GM12891 (cell line): ENCODE data around the gene GYPE.

Source experiments
- PAX5 ChIP-seq: IDR thresholded peaks from 2 replicates; pipeline ENCODE4 v1.6.1; 2011; ENCODE audit warnings: low read length, moderate library complexity, mild to moderate bottlenecking; ENCODE audit not compliant: insufficient read depth, severe bottlenecking
- POLR2A ChIP-seq: IDR thresholded peaks from 2 replicates; pipeline ENCODE4 v1.6.1; 2011; ENCODE audit warnings: low read depth, low read length, control low read depth
- POLR2AphosphoS5 ChIP-seq: IDR thresholded peaks from 2 replicates; pipeline ENCODE4 v1.6.1; 2011; ENCODE audit warnings: low read depth, low read length, control low read depth
- SPI1 ChIP-seq: IDR thresholded peaks from 2 replicates; pipeline ENCODE4 v1.6.1; 2011; ENCODE audit warnings: low read depth, low read length, control low read depth

DNA sequence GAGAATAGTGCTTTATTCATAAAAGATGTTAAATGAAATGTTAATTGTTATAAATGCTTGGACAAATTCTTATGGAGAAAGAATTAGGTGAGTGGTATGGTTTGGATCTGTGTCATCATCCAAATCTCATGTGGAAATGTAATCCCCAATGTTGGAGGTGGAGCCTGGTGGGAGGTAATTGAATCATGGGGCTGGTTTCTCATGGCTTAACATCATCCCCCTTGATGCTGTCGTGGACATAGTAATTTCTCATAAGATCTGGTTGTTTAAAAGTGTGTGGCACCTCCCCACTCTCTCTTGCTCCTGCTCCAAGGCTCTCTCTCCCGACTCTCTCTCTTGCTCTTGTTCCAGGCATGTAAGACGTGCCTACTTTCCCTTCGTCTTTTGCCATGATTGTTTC is 22.5 kb downstream of the GYPE start:
- TF ChIP-seq POLR2A (no peak), POLR2AphosphoS5 (no peak), PAX5 (no peak), SPI1 (no peak)
